GM19025 (cell line): ENCODE data around the gene CASQ1.

Experiments used
- ATAC-seq: cut with Tn5 transposase; IDR thresholded peaks from one replicate; pipeline ENCODE4 v1.9.1; 2021; ENCODE audit warnings: mild to moderate bottlenecking, low read depth, moderate library complexity; ENCODE audit not compliant: unreplicated experiment

The CASQ1 gene

GRCh38 chr1:160189649-160190625 lies at the start of gene CASQ1:
Gene CASQ1, plus strand, starts transcription at chr1:160190575. Its CDS starts 177 bp downstream, at chr1:160190752.
- no peak for ATAC-seq

- no peak for ATAC-seq
These were observed 46.7 kb upstream of the CASQ1 start for GRCh38 chr1:160143695-160144094.

- ATAC-seq = no peak
These were observed 45.5 kb upstream of the CASQ1 start for GRCh38 chr1:160144921-160145320.

- no peak for ATAC-seq
These were observed 44.3 kb upstream of the CASQ1 start for GRCh38 chr1:160146107-160146506.

GRCh38 chr1:160148121-160148520 lies 42.3 kb upstream of the CASQ1 start:
- no peak for ATAC-seq

GRCh38 chr1:160149233-160149632 lies 41.1 kb upstream of the CASQ1 start:
- no peak for ATAC-seq

GRCh38 chr1:160149716-160150115 lies 40.7 kb upstream of the CASQ1 start:
- no peak for ATAC-seq

- no peak for ATAC-seq
These were observed 39.1 kb upstream of the CASQ1 start, which contains the start of gene ATP1A4 for GRCh38 chr1:160151303-160151702. Gene ATP1A4, plus strand, starts transcription at chr1:160151603. Its CDS starts 438 bp downstream, at chr1:160152041.

- ATAC-seq = no peak
These were observed 35.6 kb upstream of the CASQ1 start for GRCh38 chr1:160154790-160155189.

- ATAC-seq = no peak
These were observed 34.0 kb upstream of the CASQ1 start for GRCh38 chr1:160156361-160156760.

- no peak for ATAC-seq
These were observed 33.2 kb upstream of the CASQ1 start for GRCh38 chr1:160157174-160157573.

GRCh38 chr1:160158031-160158430 lies 32.3 kb upstream of the CASQ1 start:
- ATAC-seq = no peak

- ATAC-seq = no peak
These were observed 31.8 kb upstream of the CASQ1 start for GRCh38 chr1:160158534-160158933.

- no peak for ATAC-seq
These were observed 30.5 kb upstream of the CASQ1 start for GRCh38 chr1:160159846-160160245.

- ATAC-seq = no peak
These were observed 28.2 kb upstream of the CASQ1 start for GRCh38 chr1:160161965-160162705.

GRCh38 chr1:160162931-160163330 lies 27.4 kb upstream of the CASQ1 start:
- no peak for ATAC-seq

- no peak for ATAC-seq
These were observed 26.8 kb upstream of the CASQ1 start for GRCh38 chr1:160163615-160164014.

GRCh38 chr1:160164121-160164520 lies 26.3 kb upstream of the CASQ1 start:
- ATAC-seq = no peak

GRCh38 chr1:160166166-160166868 lies 24.1 kb upstream of the CASQ1 start:
- no peak for ATAC-seq

GRCh38 chr1:160167056-160167455 lies 23.3 kb upstream of the CASQ1 start:
- ATAC-seq = no peak

GRCh38 chr1:160167580-160167979 lies 22.8 kb upstream of the CASQ1 start:
- ATAC-seq = no peak
